HepG2 (cell line): Measurements from ENCODE around the gene ARID3C. TPM values are rescaled to one million over a fixed set of nuclear protein-coding genes. Genes with fewer than 3 reads are reported as not detected.

Experiments used
- AHR ChIP-seq: IDR thresholded peaks from 2 replicates; pipeline ENCODE4 v1.6.1; 2018; ENCODE audit warnings: missing genetic modification reagents, missing compliant biosample characterization
- CHCHD3 ChIP-seq: sonication (generic); formaldehyde crosslinking; IDR thresholded peaks from 2 replicates; pipeline ENCODE4 v1.8.0; 2022; ENCODE audit warnings: mild to moderate bottlenecking, missing genetic modification reagents, moderate library complexity
- MED1 ChIP-seq: sonication (generic); formaldehyde crosslinking; IDR thresholded peaks from 2 replicates; pipeline ENCODE4 v1.4.0; 2020; ENCODE audit warnings: missing genetic modification reagents
- NFATC3 ChIP-seq: sonication (generic); formaldehyde crosslinking; IDR thresholded peaks from 2 replicates; pipeline ENCODE4 v1.5.1; 2020; ENCODE audit warnings: mild to moderate bottlenecking, missing genetic modification reagents
- NR3C1 ChIP-seq: sonication (generic); formaldehyde crosslinking; IDR thresholded peaks from 2 replicates; pipeline ENCODE4 v1.4.0; 2020; ENCODE audit warnings: missing genetic modification reagents
- ONECUT2 ChIP-seq: sonication (generic); formaldehyde crosslinking; IDR thresholded peaks from 2 replicates; pipeline ENCODE4 v1.4.0; 2020; ENCODE audit warnings: missing genetic modification reagents
- PTBP1 ChIP-seq: fragments of 200-400 bp; formaldehyde crosslinking; IDR thresholded peaks from 2 replicates; pipeline ENCODE4 v1.6.1; 2018; ENCODE audit warnings: low read length, low read depth; ENCODE audit not compliant: poor library complexity, severe bottlenecking
- RARG ChIP-seq: sonication (generic); formaldehyde crosslinking; IDR thresholded peaks from 2 replicates; pipeline ENCODE4 v1.4.0; 2020; ENCODE audit warnings: low read depth, mild to moderate bottlenecking, missing genetic modification reagents
- RFX3 ChIP-seq: IDR thresholded peaks from 2 replicates; pipeline ENCODE4 v1.6.1; 2016; ENCODE audit warnings: missing biosample characterization, missing genetic modification reagents
- RFX5 ChIP-seq: IDR thresholded peaks from 2 replicates; pipeline ENCODE4 v1.6.1; 2011; ENCODE audit warnings: low read depth, low read length, improper control_type of control experiment
- RFXAP ChIP-seq: sonication (generic); formaldehyde crosslinking; IDR thresholded peaks from 2 replicates; pipeline ENCODE4 v1.4.0; 2020; ENCODE audit warnings: missing genetic modification reagents, borderline replicate concordance
- RORA ChIP-seq: sonication (generic); formaldehyde crosslinking; IDR thresholded peaks from 2 replicates; pipeline ENCODE4 v1.5.0; 2020; ENCODE audit warnings: mild to moderate bottlenecking, missing genetic modification reagents, moderate library complexity
- ZBTB42 ChIP-seq: sonication (generic); formaldehyde crosslinking; IDR thresholded peaks from 2 replicates; pipeline ENCODE4 v1.5.0; 2020; ENCODE audit warnings: mild to moderate bottlenecking, missing genetic modification reagents
- ZNF260 ChIP-seq: sonication (generic); formaldehyde crosslinking; IDR thresholded peaks from 2 replicates; pipeline ENCODE4 v1.4.0; 2020; ENCODE audit warnings: missing genetic modification reagents, low read depth, mild to moderate bottlenecking, borderline replicate concordance
- ZNF30 ChIP-seq: sonication (generic); formaldehyde crosslinking; IDR thresholded peaks from 2 replicates; pipeline ENCODE4 v1.5.0; 2020; ENCODE audit warnings: mild to moderate bottlenecking, missing genetic modification reagents
- ZNF329 ChIP-seq: sonication (generic); formaldehyde crosslinking; IDR thresholded peaks from 2 replicates; pipeline ENCODE4 v1.9.0; 2021; ENCODE audit warnings: low read depth, mild to moderate bottlenecking, missing genetic modification reagents
- ZNF343 ChIP-seq: sonication (generic); formaldehyde crosslinking; IDR thresholded peaks from 2 replicates; pipeline ENCODE4 v1.4.0; 2020; ENCODE audit warnings: mild to moderate bottlenecking, missing genetic modification reagents
- ZNF530 ChIP-seq: sonication (generic); formaldehyde crosslinking; IDR thresholded peaks from 2 replicates; pipeline ENCODE4 v1.5.0; 2020; ENCODE audit warnings: low read depth, mild to moderate bottlenecking, missing genetic modification reagents
- ZNF605 ChIP-seq: sonication (generic); formaldehyde crosslinking; IDR thresholded peaks from 2 replicates; pipeline ENCODE4 v1.8.0; 2022; ENCODE audit warnings: mild to moderate bottlenecking, missing genetic modification reagents
- ZNF678 ChIP-seq: sonication (generic); formaldehyde crosslinking; IDR thresholded peaks from 2 replicates; pipeline ENCODE4 v1.4.0; 2020; ENCODE audit warnings: mild to moderate bottlenecking, missing genetic modification reagents
- ZNF713 ChIP-seq: sonication (generic); formaldehyde crosslinking; IDR thresholded peaks from 2 replicates; pipeline ENCODE4 v1.4.0; 2020; ENCODE audit warnings: mild to moderate bottlenecking, missing genetic modification reagents
- ZNF850 ChIP-seq: sonication (generic); formaldehyde crosslinking; conservative IDR thresholded peaks from 2 replicates; pipeline ENCODE4 v1.9.0; 2021; ENCODE audit warnings: mild to moderate bottlenecking, missing genetic modification reagents
- polyA plus RNA-seq, 8 experiments: library from polyadenylated mRNA; depleted of rRNA in 3 of 8; stranded (reverse) in 7 of 8; unstranded in 1 of 8; fragments of >200 nt; fragmentation: Illumina TruSeq in 4 of 8; extraction: Trizol in 4 of 8; gene quantifications; 2 replicates each; pipeline versions ENCODE4 v1.2.1 to v1.2.3, GENCODE V29; 2011 to 2016; ENCODE audit warnings: low read depth in 4 of 8, missing spikeins in 1 of 8, mixed read lengths in 1 of 8; ENCODE audit not compliant: insufficient read depth in 1 of 8
- total RNA-seq, 5 experiments: library from RNA; depleted of rRNA; stranded (reverse); fragments of >200 nt; fragmentation: Illumina TruSeq; extraction: Trizol; gene quantifications; 2 replicates each; pipeline ENCODE4 v1.2.3, GENCODE V29; 2016; ENCODE audit warnings: low read depth in 1 of 5
- TF ChIP-seq, protein P1 (sequence below): IDR thresholded peaks from 2 replicates; pipeline ENCODE4 v1.6.1; 2012; ENCODE audit warnings: inconsistent platforms
- TF ChIP-seq, protein P2 (sequence below): sonication (generic); formaldehyde crosslinking; IDR thresholded peaks from 2 replicates; pipeline ENCODE4 v1.8.0; 2022; ENCODE audit warnings: missing genetic modification reagents, mild to moderate bottlenecking, moderate library complexity, borderline replicate concordance
- TF ChIP-seq, protein P3 (sequence below): fragments of 450-650 bp; IDR thresholded peaks from 2 replicates; pipeline ENCODE4 v1.6.1; 2017
- TF ChIP-seq, protein P4 (sequence below): sonication (generic); formaldehyde crosslinking; IDR thresholded peaks from 2 replicates; pipeline ENCODE4 v1.8.0; 2022; ENCODE audit warnings: missing genetic modification reagents, low read depth, mild to moderate bottlenecking, borderline replicate concordance
- TF ChIP-seq, protein P5 (sequence below): sonication (generic); formaldehyde crosslinking; IDR thresholded peaks from 2 replicates; pipeline ENCODE4 v1.4.0; 2020; ENCODE audit warnings: missing genetic modification reagents

Gene ARID3C
- total and polyA plus RNA-seq, 2 of the 13 experiments (the other 11 are each of a cell fraction or from before 2014, with no cell fraction given), result not detected

DNA sequence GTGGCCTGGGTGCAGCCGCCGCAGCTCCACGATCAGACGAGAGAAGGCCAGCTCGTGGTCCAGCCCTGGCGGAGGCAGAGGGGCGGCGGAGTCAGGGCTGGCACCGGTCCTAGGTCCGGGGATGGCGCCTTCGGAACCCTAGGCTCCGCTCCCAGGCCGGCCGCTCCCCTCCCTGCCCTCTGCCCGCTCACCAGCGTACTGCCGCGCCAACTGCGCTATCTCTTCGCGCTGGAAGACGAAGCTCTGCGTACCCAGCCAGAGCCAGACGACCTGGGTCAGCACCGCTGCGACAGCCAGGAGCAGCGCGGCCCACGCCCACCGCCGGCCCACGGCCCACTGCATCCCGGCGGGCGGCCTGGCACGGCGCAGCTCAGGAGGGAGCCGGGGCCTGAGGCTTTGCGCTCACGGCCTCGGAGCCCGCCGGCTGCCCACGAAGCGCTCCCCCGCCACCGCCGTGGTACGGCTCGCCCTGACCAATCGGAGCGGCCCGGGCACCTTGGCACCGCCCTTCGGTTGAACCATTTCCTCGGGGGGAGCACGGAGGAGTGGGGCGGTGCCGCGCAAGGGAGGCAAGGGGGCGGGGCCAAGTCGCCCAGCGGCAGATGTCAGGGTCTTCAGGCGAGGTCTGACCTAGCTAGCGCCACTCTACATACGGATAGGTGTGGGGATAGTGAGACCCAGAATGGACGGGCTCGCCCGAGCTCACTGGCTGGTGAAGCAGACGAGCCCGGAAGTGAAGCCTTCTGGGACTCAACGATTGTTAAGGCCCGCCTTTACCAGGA lies 8.7 kb upstream of the ARID3C start, which contains the start of gene SIGMAR1 (continued):
- TF ChIP-seq RFX3 (CRISPR knock-in tag) (no peak), RARG (CRISPR knock-in tag) (no peak), AHR (0 out of 2 replicates have a peak, but pooled peaks have one; percentile 55), ONECUT2 (no peak; the same call in 1 of the 2 replicates), ZNF30 (no peak), ZNF260 (CRISPR knock-in tag) (no peak), ZBTB42 (CRISPR knock-in tag) (peak; percentile 90), CHCHD3 (CRISPR knock-in tag) (peak; percentile 81), ZNF343 (CRISPR knock-in tag) (no peak), NR3C1 (CRISPR knock-in tag) (no peak), ZNF329 (CRISPR knock-in tag) (peak; percentile 96), MED1 (peak; percentile 45; the same call in 1 of the 2 replicates), ZNF850 (CRISPR knock-in tag) (no peak), RFX5 (peak; percentile 23; the same call in 1 of the 2 replicates), ZNF605 (CRISPR knock-in tag) (no peak; the same call in 1 of the 2 replicates), PTBP1 (no peak), RORA (CRISPR knock-in tag) (no peak), ZNF713 (CRISPR knock-in tag) (peak; percentile 65; the same call in 1 of the 2 replicates), ZNF530 (CRISPR knock-in tag) (no peak), ZNF678 (CRISPR knock-in tag) (no peak), NFATC3 (no peak), RFXAP (CRISPR knock-in tag) (peak; percentile 14; the same call in 1 of the 2 replicates)
- TF ChIP-seq, protein P1, sequence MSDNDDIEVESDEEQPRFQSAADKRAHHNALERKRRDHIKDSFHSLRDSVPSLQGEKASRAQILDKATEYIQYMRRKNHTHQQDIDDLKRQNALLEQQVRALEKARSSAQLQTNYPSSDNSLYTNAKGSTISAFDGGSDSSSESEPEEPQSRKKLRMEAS, result peak; percentile 83
- TF ChIP-seq, protein P2, sequence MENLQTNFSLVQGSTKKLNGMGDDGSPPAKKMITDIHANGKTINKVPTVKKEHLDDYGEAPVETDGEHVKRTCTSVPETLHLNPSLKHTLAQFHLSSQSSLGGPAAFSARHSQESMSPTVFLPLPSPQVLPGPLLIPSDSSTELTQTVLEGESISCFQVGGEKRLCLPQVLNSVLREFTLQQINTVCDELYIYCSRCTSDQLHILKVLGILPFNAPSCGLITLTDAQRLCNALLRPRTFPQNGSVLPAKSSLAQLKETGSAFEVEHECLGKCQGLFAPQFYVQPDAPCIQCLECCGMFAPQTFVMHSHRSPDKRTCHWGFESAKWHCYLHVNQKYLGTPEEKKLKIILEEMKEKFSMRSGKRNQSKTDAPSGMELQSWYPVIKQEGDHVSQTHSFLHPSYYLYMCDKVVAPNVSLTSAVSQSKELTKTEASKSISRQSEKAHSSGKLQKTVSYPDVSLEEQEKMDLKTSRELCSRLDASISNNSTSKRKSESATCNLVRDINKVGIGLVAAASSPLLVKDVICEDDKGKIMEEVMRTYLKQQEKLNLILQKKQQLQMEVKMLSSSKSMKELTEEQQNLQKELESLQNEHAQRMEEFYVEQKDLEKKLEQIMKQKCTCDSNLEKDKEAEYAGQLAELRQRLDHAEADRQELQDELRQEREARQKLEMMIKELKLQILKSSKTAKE (CRISPR knock-in tag), result no peak
- TF ChIP-seq, protein P3, sequence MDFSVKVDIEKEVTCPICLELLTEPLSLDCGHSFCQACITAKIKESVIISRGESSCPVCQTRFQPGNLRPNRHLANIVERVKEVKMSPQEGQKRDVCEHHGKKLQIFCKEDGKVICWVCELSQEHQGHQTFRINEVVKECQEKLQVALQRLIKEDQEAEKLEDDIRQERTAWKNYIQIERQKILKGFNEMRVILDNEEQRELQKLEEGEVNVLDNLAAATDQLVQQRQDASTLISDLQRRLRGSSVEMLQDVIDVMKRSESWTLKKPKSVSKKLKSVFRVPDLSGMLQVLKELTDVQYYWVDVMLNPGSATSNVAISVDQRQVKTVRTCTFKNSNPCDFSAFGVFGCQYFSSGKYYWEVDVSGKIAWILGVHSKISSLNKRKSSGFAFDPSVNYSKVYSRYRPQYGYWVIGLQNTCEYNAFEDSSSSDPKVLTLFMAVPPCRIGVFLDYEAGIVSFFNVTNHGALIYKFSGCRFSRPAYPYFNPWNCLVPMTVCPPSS, result no peak
- TF ChIP-seq, protein P4, sequence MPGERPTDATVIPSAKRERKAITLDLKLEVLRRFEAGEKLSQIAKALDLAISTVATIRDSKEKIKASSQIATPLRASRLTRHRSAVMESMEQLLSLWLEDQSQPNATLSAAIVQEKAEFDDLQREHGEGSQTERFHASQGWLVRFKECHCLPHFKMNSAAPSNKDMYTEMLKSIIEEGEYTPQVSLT (CRISPR knock-in tag), result no peak; the same call in 1 of the 2 replicates
- TF ChIP-seq, protein P5, sequence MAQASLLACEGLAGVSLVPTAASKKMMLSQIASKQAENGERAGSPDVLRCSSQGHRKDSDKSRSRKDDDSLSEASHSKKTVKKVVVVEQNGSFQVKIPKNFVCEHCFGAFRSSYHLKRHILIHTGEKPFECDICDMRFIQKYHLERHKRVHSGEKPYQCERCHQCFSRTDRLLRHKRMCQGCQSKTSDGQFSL (CRISPR knock-in tag), result no peak
